ENCODE measurements around the gene ZNF628. TPM values are rescaled to one million over a fixed set of nuclear protein-coding genes. Genes with fewer than 3 reads are reported as not detected.
A peak's percentile ranks its signal among the peaks of the same experiment; 100 is the strongest.

Gene ZNF628
- total and polyA plus RNA-seq, 2 of the 8 experiments (the other 6 are each of a cell fraction or from before 2014, with no cell fraction given): 1.7 to 10.8 TPM

DNA sequence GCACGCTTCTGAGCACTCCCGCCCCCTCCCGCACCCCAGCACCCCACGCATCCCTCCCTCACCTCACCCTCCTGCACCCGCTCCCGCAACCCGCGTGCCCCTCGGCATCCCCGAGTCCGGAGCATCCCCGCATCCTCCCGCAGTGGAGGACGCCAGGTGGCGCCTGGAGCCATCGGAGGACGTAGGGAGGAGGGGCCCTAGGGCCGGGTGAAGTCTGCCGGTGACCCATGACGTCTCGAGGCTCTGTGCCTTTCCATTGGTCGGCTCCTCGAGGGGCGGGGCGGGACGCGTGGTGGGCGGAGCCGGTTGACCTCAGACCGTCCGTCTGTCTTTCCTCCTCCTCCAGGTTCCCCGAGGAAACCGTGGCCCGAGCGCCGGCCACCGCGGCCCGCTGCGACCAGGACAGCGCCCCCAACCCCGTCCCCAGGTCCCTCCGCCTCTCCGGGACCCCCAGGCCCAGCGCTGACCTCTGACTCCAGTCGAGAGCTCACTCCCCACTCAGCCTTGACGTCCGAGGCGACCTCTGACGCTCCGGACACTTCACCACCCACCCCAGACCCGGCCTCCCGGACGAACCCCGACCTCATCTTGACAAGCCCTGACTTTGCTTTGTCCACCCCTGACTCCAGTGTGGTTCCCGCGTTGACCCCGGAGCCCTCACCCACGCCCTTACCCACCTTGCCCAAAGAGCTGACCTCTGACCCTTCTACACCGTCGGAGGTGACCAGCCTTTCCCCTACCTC lies 40.6 kb downstream of the ZNF628 start (continued):
- TF ChIP-seq HDAC2 (IDR thresholded peaks at IDR 0.05; ENCODE audit: borderline replicate concordance in 1 of 2, low read depth in 2 of 2, low read length in 2 of 2) (0 out of 4 replicates have a peak, but pooled peaks of 1 of the 2 experiments have one; percentile 75), FOSL1 (IDR thresholded peaks at IDR 0.05; ENCODE audit: insufficient read depth, low read depth, low read length) (no peak), POLR2AphosphoS5 (IDR thresholded peaks at IDR 0.05; ENCODE audit: low read depth, low read length) (no peak), CHD1 (IDR thresholded peaks at IDR 0.05; ENCODE audit: low read depth, low read length) (no peak), CTCF (IDR thresholded peaks at IDR 0.05; ENCODE audit: control extremely low read depth in 1 of 3, insufficient read depth in 1 of 3, low read depth in 1 of 3, low read length in 3 of 3) (peak; percentile 86 to 93 (median 90)), TAF1 (IDR thresholded peaks at IDR 0.05; ENCODE audit: low read depth, low read length) (no peak), TCF12 (IDR thresholded peaks at IDR 0.05; ENCODE audit: low read depth, low read length) (no peak), EZH2 (IDR thresholded peaks at IDR 0.05; ENCODE audit: low read depth, low read length, severe bottlenecking) (no peak), CTBP2 (IDR thresholded peaks at IDR 0.05; ENCODE audit: borderline replicate concordance, insufficient read depth, insufficient read length, low read length) (no peak), SIRT6 (IDR thresholded peaks at IDR 0.05; ENCODE audit: low read length) (no peak), SIN3A (conservative IDR thresholded peaks at IDR 0.05 in 1 of 2, IDR thresholded peaks at IDR 0.05 in 1 of 2; ENCODE audit: low read depth in 1 of 2, low read length in 2 of 2) (no peak), KDM1A (IDR thresholded peaks at IDR 0.05; ENCODE audit: borderline replicate concordance, low read length) (no peak), GABPA (IDR thresholded peaks at IDR 0.05; ENCODE audit: borderline replicate concordance, insufficient read depth, low read length) (no peak), YY1 (IDR thresholded peaks at IDR 0.05; ENCODE audit: low read depth, low read length) (peak; percentile 52; the same call in 1 of the 2 replicates), SP1 (IDR thresholded peaks at IDR 0.05; ENCODE audit: low read depth, low read length) (peak; percentile 91), SRF (IDR thresholded peaks at IDR 0.05; ENCODE audit: low read depth, low read length) (no peak), SIX5 (IDR thresholded peaks at IDR 0.05; ENCODE audit: low read depth, low read length) (no peak), POU5F1 (IDR thresholded peaks at IDR 0.05; ENCODE audit: low read depth, low read length) (no peak), CREB1 (IDR thresholded peaks at IDR 0.05) (peak; percentile 98), CHD2 (IDR thresholded peaks at IDR 0.05; ENCODE audit: low read length) (peak; percentile 77), BCL11A (IDR thresholded peaks at IDR 0.05; ENCODE audit: low read depth in 2 of 2, low read length in 2 of 2) (no peak)
- TF ChIP-seq, protein P1, sequence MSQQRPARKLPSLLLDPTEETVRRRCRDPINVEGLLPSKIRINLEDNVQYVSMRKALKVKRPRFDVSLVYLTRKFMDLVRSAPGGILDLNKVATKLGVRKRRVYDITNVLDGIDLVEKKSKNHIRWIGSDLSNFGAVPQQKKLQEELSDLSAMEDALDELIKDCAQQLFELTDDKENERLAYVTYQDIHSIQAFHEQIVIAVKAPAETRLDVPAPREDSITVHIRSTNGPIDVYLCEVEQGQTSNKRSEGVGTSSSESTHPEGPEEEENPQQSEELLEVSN (IDR thresholded peaks at IDR 0.05): 0 out of 2 replicates have a peak, but pooled peaks have one; percentile 35
